ENCODE measurements around the gene MOCS3.

- TF ChIP-seq CTCF (IDR thresholded peaks at IDR 0.05): no peak
- no peak for TF ChIP-seq EZH2 (IDR thresholded peaks at IDR 0.05; ENCODE audit: borderline replicate concordance, insufficient read depth, low read depth, low read length, poor library complexity, severe bottlenecking)
These were observed 44.0 kb downstream of the MOCS3 start for GRCh38 chr20:51002633-51003032.

Measured in B cell (primary cell).